OCI-LY1 (cell line): ENCODE data around the gene FCHO1.
A peak's percentile ranks its signal among the peaks of the same experiment; 100 is the strongest.

ENCODE experiments used
- H2AFZ ChIP-seq: fragments of 200-600 bp; sonication (generic), shearing (Covaris generic); 2 replicates; pipeline ENCODE4 v1.6.0; 2014; ENCODE audit warnings: antibody characterized with exemption, mild to moderate bottlenecking, low read length
- H3F3A ChIP-seq: fragments of 200-600 bp; sonication (generic), shearing (Covaris generic); 2 replicates; pipeline ENCODE4 v1.6.0; 2014; ENCODE audit warnings: mild to moderate bottlenecking, antibody characterized with exemption, low read length, moderate library complexity; ENCODE audit not compliant: insufficient read depth
- H3K27ac ChIP-seq: fragments of 200-600 bp; sonication (generic); 2 replicates; pipeline ENCODE4 v1.5.1; 2014; ENCODE audit warnings: low read length, mixed run types, mild to moderate bottlenecking, low read depth; ENCODE audit not compliant: poor library complexity, severe bottlenecking
- H3K27me3 ChIP-seq: fragments of 200-600 bp; sonication (generic); 2 replicates; pipeline ENCODE4 v1.6.0; 2014; ENCODE audit warnings: antibody characterized with exemption, mild to moderate bottlenecking, low read length, moderate library complexity; ENCODE audit not compliant: insufficient read depth
- H3K36me3 ChIP-seq: fragments of 200-600 bp; sonication (generic); 2 replicates; pipeline ENCODE4 v1.6.1; 2014; ENCODE audit warnings: mild to moderate bottlenecking, antibody characterized with exemption, low read length, moderate library complexity, mixed read lengths; ENCODE audit not compliant: insufficient read depth
- H3K4me1 ChIP-seq: fragments of 200-600 bp; sonication (generic); 2 replicates; pipeline ENCODE4 v1.5.1; 2014; ENCODE audit warnings: mild to moderate bottlenecking, low read length, moderate library complexity; ENCODE audit not compliant: insufficient read depth, severe bottlenecking
- H3K4me2 ChIP-seq: fragments of 200-600 bp; sonication (generic), shearing (Covaris generic); 2 replicates; pipeline ENCODE4 v1.6.1; 2014; ENCODE audit warnings: low read length
- H3K4me3 ChIP-seq: fragments of 200-600 bp; sonication (generic); 2 replicates; pipeline ENCODE4 v1.5.1; 2014; ENCODE audit warnings: low read length, low read depth, mild to moderate bottlenecking, mixed read lengths; ENCODE audit not compliant: poor library complexity, severe bottlenecking
- H3K79me2 ChIP-seq: fragments of 200-600 bp; shearing (Covaris generic); 2 replicates; pipeline ENCODE4 v1.6.1; 2016; ENCODE audit warnings: mixed run types, low read length, mixed read lengths; ENCODE audit not compliant: insufficient read depth
- H3K9ac ChIP-seq: fragments of 200-600 bp; sonication (generic), shearing (Covaris generic); 2 replicates; pipeline ENCODE4 v1.6.1; 2014; ENCODE audit warnings: mild to moderate bottlenecking, low read length, mixed read lengths
- H3K9me2 ChIP-seq: fragments of 200-600 bp; sonication (generic), shearing (Covaris generic); 2 replicates; pipeline ENCODE4 v1.6.1; 2014; ENCODE audit warnings: low read depth, mild to moderate bottlenecking, low read length, mixed read lengths
- H3K9me3 ChIP-seq: fragments of 200-600 bp; shearing (Covaris generic); 2 replicates; pipeline ENCODE4 v1.6.1; 2014; ENCODE audit warnings: low read length, mixed read lengths
- H4K20me1 ChIP-seq: fragments of 200-600 bp; sonication (generic), shearing (Covaris generic); 2 replicates; pipeline ENCODE4 v1.6.0; 2016; ENCODE audit warnings: mild to moderate bottlenecking, low read length; ENCODE audit not compliant: insufficient read depth
- CTCF ChIP-seq: fragments of 200-600 bp; sonication (generic), shearing (Covaris generic); IDR thresholded peaks from 2 replicates; pipeline ENCODE4 v1.5.1; 2017; ENCODE audit warnings: mild to moderate bottlenecking, antibody characterized with exemption, low read length, moderate library complexity, mixed read lengths
- EZH2 ChIP-seq: fragments of 200-600 bp; sonication (generic), shearing (Covaris generic); IDR thresholded peaks from 2 replicates; pipeline ENCODE4 v1.8.0; 2017; ENCODE audit warnings: borderline replicate concordance, mixed run types, mild to moderate bottlenecking, antibody characterized with exemption, low read length, moderate library complexity, mixed read lengths

FCHO1 gene

DNA sequence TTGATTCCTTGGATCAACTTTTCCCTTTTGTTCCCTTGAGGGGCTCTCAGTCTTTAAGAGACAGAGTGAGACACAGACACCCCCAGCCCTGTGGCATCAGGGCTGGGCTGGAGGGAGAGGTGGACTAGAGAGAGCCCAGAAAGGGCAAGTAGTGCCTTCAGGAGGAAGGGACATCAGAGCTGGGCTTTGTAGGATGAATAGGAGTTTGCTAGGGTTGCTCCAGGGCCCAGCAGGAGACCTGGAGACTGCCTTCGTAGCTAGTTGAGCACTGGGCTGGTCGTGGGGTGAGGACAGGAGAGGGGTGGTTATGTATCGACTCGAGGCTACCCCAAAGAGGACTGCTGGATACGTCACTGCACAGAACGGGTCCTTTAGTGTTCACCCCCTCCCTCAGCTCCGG lies 26.6 kb upstream of the FCHO1 start:
- Histone ChIP-seq H3K4me1 (peaks cover 16% of the 10 kb centered on the region), H3K27me3 (no peaks in the 10 kb centered on the region), H3K79me2 (peaks cover 9% of the 10 kb centered on the region), H3K36me3 (peaks cover 53% of the 10 kb centered on the region), H3K9me3 (no peaks in the 10 kb centered on the region), H3K27ac (no peak overlapping the region), H3F3A (no peaks in the 10 kb centered on the region), H4K20me1 (no peaks in the 10 kb centered on the region), H3K4me2 (no peak overlapping the region), H3K4me3 (no peak overlapping the region), H3K9ac (no peak overlapping the region), H3K9me2 (no peaks in the 10 kb centered on the region), H2AFZ (no peak overlapping the region)
- no peak for TF ChIP-seq EZH2
- TF ChIP-seq CTCF = no peak

- no peak overlapping the region for H2AFZ ChIP-seq
- H3K4me3 ChIP-seq = no peak overlapping the region
- H3K27ac ChIP-seq = no peak overlapping the region
- H3K9ac ChIP-seq = no peak overlapping the region
- TF ChIP-seq EZH2 = no peak
- peak; percentile 82 for TF ChIP-seq CTCF
- H3K9me2 ChIP-seq = no peaks in the 10 kb centered on the region
- H3K4me2 ChIP-seq = no peak overlapping the region
- H3K9me3 ChIP-seq = no peaks in the 10 kb centered on the region
- no peaks in the 10 kb centered on the region for H3K79me2 ChIP-seq
- H3F3A ChIP-seq = no peaks in the 10 kb centered on the region
- peaks cover 7% of the 10 kb centered on the region for H3K4me1 ChIP-seq
- H3K36me3 ChIP-seq = peaks cover 61% of the 10 kb centered on the region
- H3K27me3 ChIP-seq = no peaks in the 10 kb centered on the region
- no peaks in the 10 kb centered on the region for H4K20me1 ChIP-seq
These were observed 25.7 kb upstream of the FCHO1 start for GRCh38 chr19:17725422-17726078.

DNA sequence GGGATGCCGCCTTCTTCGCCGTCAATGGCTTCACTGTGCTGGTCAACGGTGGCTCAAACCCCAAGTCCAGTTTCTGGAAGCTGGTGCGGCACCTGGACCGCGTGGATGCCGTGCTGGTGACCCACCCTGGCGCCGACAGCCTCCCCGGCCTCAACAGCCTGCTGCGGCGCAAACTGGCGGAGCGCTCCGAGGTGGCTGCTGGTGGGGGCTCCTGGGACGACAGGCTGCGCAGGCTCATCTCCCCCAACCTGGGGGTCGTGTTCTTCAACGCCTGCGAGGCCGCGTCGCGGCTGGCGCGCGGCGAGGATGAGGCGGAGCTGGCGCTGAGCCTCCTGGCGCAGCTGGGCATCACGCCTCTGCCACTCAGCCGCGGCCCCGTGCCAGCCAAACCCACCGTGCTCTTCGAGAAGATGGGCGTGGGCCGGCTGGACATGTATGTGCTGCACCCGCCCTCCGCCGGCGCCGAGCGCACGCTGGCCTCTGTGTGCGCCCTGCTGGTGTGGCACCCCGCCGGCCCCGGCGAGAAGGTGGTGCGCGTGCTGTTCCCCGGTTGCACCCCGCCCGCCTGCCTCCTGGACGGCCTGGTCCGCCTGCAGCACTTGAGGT lies 25.0 kb upstream of the FCHO1 start:
- H3K9ac ChIP-seq = no peak overlapping the region
- H3F3A ChIP-seq = no peaks in the 10 kb centered on the region
- H3K4me3 ChIP-seq = no peak overlapping the region
- peaks cover under 1% of the 10 kb centered on the region for H3K4me1 ChIP-seq
- no peaks in the 10 kb centered on the region for H4K20me1 ChIP-seq
- no peak overlapping the region for H3K4me2 ChIP-seq
- no peak overlapping the region for H3K27ac ChIP-seq
- peaks cover 68% of the 10 kb centered on the region for H3K36me3 ChIP-seq
- H3K9me3 ChIP-seq = 0 out of 2 replicates have a peak, but pooled peaks cover 3% of the 10 kb centered on the region
- TF ChIP-seq EZH2 = no peak
- no peak for TF ChIP-seq CTCF
- peaks cover 2% of the 10 kb centered on the region; the same call in 1 of the 2 replicates for H3K79me2 ChIP-seq
- H2AFZ ChIP-seq = no peak overlapping the region
- H3K9me2 ChIP-seq = no peaks in the 10 kb centered on the region
- H3K27me3 ChIP-seq = no peaks in the 10 kb centered on the region
